ENCODE data around the gene EEPD1. TPM values are rescaled to one million over a fixed set of nuclear protein-coding genes. Genes with fewer than 3 reads are reported as not detected.

The EEPD1 gene
- total RNA-seq, 4 donors from 2014 or later, result 19.0 to 34.2 (median 20.8) TPM

DNA sequence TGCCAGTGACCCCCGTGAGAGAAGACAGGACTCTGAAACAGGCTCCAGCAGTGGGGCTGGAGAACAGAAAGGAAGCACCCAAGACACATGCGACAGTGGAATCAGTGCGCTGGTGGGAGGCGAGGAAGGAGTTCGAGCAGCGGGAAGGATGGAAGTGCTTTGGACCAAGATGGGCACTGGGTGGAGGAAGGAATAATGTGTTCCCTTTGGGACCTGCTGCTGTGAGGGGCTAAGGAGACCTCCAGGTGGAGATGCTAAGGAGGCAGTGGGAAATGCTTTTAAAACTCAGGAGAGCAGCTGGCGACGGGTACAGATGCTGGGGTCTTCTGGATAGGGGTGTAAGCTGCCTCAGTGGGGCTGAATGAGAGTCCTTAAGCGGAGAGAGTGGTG, 126.9 kb downstream of the EEPD1 start:
- no peak for DNase-seq (ENCODE audit: low spot score in 2 of 2)
- H3K4me3 ChIP-seq (ENCODE audit: low read depth, poor library complexity, severe bottlenecking), result no peak overlapping the region
- intact Hi-C loops (cut with DNase I; ENCODE audit: low total_unique reads), result loop anchor here (10.0 kb wide), 1 partner anchor 95 kb away; no protein-coding TSS in a partner anchor
- no peak for TF ChIP-seq POLR2A (IDR thresholded peaks at IDR 0.05)
- TF ChIP-seq, protein P1, sequence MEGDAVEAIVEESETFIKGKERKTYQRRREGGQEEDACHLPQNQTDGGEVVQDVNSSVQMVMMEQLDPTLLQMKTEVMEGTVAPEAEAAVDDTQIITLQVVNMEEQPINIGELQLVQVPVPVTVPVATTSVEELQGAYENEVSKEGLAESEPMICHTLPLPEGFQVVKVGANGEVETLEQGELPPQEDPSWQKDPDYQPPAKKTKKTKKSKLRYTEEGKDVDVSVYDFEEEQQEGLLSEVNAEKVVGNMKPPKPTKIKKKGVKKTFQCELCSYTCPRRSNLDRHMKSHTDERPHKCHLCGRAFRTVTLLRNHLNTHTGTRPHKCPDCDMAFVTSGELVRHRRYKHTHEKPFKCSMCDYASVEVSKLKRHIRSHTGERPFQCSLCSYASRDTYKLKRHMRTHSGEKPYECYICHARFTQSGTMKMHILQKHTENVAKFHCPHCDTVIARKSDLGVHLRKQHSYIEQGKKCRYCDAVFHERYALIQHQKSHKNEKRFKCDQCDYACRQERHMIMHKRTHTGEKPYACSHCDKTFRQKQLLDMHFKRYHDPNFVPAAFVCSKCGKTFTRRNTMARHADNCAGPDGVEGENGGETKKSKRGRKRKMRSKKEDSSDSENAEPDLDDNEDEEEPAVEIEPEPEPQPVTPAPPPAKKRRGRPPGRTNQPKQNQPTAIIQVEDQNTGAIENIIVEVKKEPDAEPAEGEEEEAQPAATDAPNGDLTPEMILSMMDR (IDR thresholded peaks at IDR 0.05), result no peak
- WGBS, 2 donors, result 89 to 97% methylated on average over 9 of the region's 9 CpGs

DNA sequence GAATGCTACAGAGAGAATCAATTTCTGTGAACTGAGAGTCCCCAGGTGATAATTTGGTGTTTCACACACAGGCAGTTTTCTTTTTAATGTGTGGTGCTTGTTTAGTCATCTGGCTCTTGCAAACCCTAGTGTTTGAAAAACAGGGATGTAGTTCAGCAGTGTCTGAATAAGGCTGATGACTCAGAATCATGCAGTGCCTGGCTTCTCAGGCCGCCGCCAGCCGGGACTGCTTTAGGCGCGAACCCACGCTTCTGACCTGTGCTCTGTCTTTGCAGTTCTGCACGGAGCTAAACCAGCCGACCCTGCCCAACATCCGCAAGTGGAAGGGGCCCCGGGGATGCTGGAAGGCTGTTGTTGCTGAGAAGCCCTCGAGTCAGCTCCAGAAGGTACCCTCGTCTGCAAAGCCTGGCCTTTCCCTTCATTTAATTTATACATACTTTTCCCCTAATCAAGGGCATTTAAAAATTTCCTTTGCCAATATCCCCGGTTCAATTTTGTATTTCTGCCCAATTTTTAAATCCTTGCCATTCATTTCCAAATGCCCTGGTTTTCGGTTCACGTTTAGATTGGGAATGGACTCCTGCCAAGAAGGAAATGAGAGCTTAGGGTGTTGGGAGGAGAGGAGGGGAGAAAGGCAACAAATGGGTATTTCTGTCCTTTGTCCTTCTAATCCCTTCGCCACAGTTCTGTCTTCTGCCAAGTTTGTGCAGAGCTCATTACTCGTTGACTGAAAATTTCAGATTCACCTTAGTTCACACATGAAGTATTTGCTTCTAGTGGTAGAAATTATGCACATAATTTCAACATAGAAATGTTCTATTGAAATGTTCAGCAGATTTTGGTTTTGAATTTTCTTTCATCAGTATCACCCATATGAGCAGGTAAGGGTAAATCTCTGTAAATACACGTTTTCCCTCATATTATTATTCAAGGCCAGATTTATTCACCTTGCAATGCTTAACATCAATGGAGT, 128.1 kb downstream of the EEPD1 start:
- WGBS, 2 donors, result 9 to 16% methylated on average over 18 of the region's 18 CpGs
- no peak for TF ChIP-seq POLR2A (IDR thresholded peaks at IDR 0.05)
- TF ChIP-seq, protein P1 (IDR thresholded peaks at IDR 0.05), result no peak
- intact Hi-C loops (cut with DNase I; ENCODE audit: low total_unique reads), result loop anchor here (10.0 kb wide), 1 partner anchor 96 kb away; no protein-coding TSS in a partner anchor
- DNase-seq (ENCODE audit: low spot score in 2 of 2), result peak; percentile 80 to 95
- no peak overlapping the region for H3K4me3 ChIP-seq (ENCODE audit: low read depth, poor library complexity, severe bottlenecking)

DNA sequence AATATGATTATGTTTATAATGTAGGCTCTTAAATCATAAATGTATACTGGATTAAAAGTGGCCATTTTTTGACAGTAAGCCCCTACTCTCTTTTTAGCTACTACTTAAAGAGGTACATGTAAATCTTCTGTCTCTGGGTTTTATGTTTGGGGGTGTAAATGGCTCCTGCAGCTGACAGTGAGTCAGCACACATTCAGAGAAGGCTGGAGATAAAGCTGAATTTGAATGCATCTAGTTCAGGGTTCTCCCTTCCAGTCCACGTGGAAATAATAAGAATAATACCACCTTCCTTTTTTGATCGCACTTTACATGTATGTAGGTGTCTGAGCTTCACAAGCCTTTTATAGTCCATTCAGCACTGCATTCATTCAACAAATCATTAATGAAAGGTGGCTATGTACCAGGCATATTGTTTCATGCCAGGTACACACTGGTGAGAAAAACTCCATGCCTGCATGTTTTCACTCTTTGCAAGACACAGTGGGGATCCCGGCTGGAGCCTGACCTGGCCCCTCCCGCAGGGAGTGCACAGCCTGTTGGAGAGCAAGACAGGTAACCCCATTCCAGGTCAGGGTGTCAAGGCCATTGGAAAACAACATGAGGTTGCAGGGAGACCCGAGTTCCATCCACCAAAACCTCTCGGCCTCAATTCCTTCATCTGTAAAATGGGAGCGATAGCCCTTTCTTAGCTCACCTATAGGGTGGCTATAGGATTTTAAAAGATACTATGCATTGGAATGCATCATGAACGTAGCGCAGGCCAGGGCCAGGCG, 129.1 kb downstream of the EEPD1 start:
- TF ChIP-seq, protein P1 (IDR thresholded peaks at IDR 0.05), result no peak
- WGBS, 2 donors, result 90 to 91% methylated on average over 10 of the region's 10 CpGs
- no peak overlapping the region for H3K4me3 ChIP-seq (ENCODE audit: low read depth, poor library complexity, severe bottlenecking)
- intact Hi-C loops (cut with DNase I; ENCODE audit: low total_unique reads), result loop anchor here (10.0 kb wide), 1 partner anchor 97 kb away; no protein-coding TSS in a partner anchor
- DNase-seq (ENCODE audit: low spot score in 2 of 2), result no peak

DNA sequence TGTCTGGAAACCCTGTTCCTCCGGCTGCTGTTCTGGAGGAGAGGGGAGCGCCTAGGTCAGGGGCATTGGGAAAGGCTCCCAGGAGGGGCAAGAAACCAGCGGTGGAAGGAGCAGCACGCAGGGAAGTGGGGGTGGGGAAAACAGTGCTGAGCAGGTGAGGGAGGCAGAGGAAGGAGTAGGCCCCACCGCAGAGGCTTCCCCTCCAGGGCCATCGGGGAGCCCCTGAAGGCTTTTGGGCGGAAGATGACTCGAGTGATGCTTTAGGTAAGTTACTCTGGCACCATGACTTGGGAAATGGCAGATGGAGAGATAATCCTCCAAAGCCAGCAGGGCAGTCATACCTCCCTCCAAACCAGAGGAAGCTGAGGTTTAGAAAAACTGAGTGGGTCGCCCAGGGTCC, 130.1 kb downstream of the EEPD1 start:
- DNase-seq (ENCODE audit: low spot score in 2 of 2), result no peak
- intact Hi-C loops (cut with DNase I; ENCODE audit: low total_unique reads), result loop anchor here (10.0 kb wide), 1 partner anchor 98 kb away; no protein-coding TSS in a partner anchor
- 84 to 93% methylated on average over 9 of the region's 9 CpGs for WGBS, 2 donors
- no peak overlapping the region for H3K4me3 ChIP-seq (ENCODE audit: low read depth, poor library complexity, severe bottlenecking)
- TF ChIP-seq, protein P1 (IDR thresholded peaks at IDR 0.05), result no peak
- TF ChIP-seq POLR2A (IDR thresholded peaks at IDR 0.05), result no peak

DNA sequence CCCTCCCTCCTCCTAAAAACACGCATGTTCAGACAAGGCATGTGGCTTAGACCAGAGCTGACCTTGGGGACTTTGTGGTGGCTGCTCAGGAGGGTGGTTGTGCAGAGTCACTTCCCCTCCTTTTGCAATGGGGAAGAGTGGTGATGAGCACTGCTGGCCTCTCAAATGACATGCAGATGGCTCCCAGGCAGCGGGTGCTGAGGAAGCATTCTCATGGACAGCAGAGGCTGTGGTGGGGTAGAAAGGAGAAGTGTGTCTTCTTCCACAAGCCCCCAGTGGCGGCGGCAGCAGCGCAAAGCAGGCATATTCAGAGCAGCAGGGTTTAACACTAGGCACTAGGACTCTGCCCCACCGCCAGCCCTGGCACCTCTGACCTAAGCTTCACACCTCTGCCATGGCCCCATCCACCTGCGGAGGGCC, 130.7 kb downstream of the EEPD1 start:
- WGBS, 2 donors, result 79 to 93% methylated on average over 6 to 7 of the region's 7 CpGs
- no peak for TF ChIP-seq POLR2A (IDR thresholded peaks at IDR 0.05)
- TF ChIP-seq, protein P1 (IDR thresholded peaks at IDR 0.05), result no peak
- H3K4me3 ChIP-seq (ENCODE audit: low read depth, poor library complexity, severe bottlenecking), result no peak overlapping the region
- intact Hi-C loops (cut with DNase I; ENCODE audit: low total_unique reads), result loop anchor here (10.0 kb wide), 1 partner anchor 99 kb away; no protein-coding TSS in a partner anchor
- DNase-seq (ENCODE audit: low spot score in 2 of 2), result peak in 1 of 2 donors; percentile 58
